Heart right ventricle (tissue), 16 donors: ENCODE measurements around the gene PLEKHG3. TPM values are rescaled to one million over a fixed set of nuclear protein-coding genes. Genes with fewer than 3 reads are reported as not detected.

Experiments
- ATAC-seq, 8 donors: fragments of 200-7000 bp; cut with Tn5 transposase; one replicate each; pipeline ENCODE4 v1.9.1; 2020; ENCODE audit warnings: mild to moderate bottlenecking in 8 of 8, moderate library complexity in 8 of 8, moderate number of reproducible peaks in 1 of 8
- DNase-seq, 2 donors: peaks; one replicate each; pipeline ENCODE4 v3.0.0-alpha.2; 2020
- H3K27ac ChIP-seq, 10 donors: fragments of 200-600 bp; sonication (generic) in 2 of 10; one replicate each; pipeline versions ENCODE4 v1.5.0 to v1.8.0; 2020 to 2022; ENCODE audit warnings: mild to moderate bottlenecking in 3 of 10
- H3K27me3 ChIP-seq, 7 donors: fragments of 200-600 bp; one replicate each; pipeline ENCODE4 v1.8.0; 2021 to 2022; ENCODE audit warnings: mild to moderate bottlenecking in 2 of 7
- H3K36me3 ChIP-seq, 9 donors: fragments of 200-600 bp; sonication (generic) in 1 of 9; one replicate each; pipeline versions ENCODE4 v1.5.0 to v1.8.0; 2020 to 2022; ENCODE audit warnings: mild to moderate bottlenecking in 2 of 9
- H3K4me1 ChIP-seq, 9 donors: fragments of 200-600 bp; sonication (generic) in 1 of 9; one replicate each; pipeline versions ENCODE4 v1.5.0 to v1.8.0; 2020 to 2022; ENCODE audit warnings: mild to moderate bottlenecking in 4 of 9
- H3K4me3 ChIP-seq, 10 donors: fragments of 200-600 bp; sonication (generic) in 2 of 10; one replicate each; pipeline versions ENCODE4 v1.5.0 to v1.8.0; 2020 to 2022; ENCODE audit warnings: mild to moderate bottlenecking in 7 of 10, moderate library complexity in 2 of 10
- H3K9me3 ChIP-seq, 11 donors: fragments of 200-600 bp in 10 of 11; sonication (generic) in 2 of 11; one replicate each; pipeline versions ENCODE4 v1.5.0 to v1.8.0; 2013 to 2022; ENCODE audit warnings: mild to moderate bottlenecking in 2 of 11, control low read depth in 1 of 11, moderate library complexity in 1 of 11
- CTCF ChIP-seq, 9 donors: fragments of 200-600 bp; sonication (generic) in 2 of 9; IDR thresholded peaks; one replicate each; pipeline versions ENCODE4 v1.5.0 to v1.8.0; 2021 to 2022; ENCODE audit warnings: antibody characterized with exemption in 9 of 9, mild to moderate bottlenecking in 5 of 9, moderate library complexity in 1 of 9
- WGBS, 2 donors: extraction: QIAGEN DNeasy Blood & Tissue Kit; methylation state at CpG; one replicate each; pipeline ENCODE4 v1.1.7; 2013; ENCODE audit warnings: inconsistent platforms in 1 of 2; 5-methylcytosine and 5-hydroxymethylcytosine counted together
- intact Hi-C, 10 donors: fragments of 100-400 bp; cut with DNase I; formaldehyde crosslinking; loops; one replicate each; pipeline versions ENCODE4 v1.11.1 to v1.14.2; 2022
- polyA plus RNA-seq, 2 donors: library from polyadenylated mRNA; stranded (reverse); fragments of 200-250 nt; gene quantifications; one replicate each; pipeline ENCODE4 v1.2.3, GENCODE V29; 2013
- total RNA-seq, 10 donors: library from RNA; stranded (reverse); fragmentation: NEBNext Ultra II Directional in 3 of 10; extraction: Animal tissue kit (Norgen Biotek cat#: 25700) in 3 of 10; gene quantifications; one replicate each; pipeline versions ENCODE4 v1.2.1 to v1.2.4, GENCODE V29; 2021 to 2023
- donor health status: Arrhythmogenic right ventricular cardiomyopathy.
- donor health status: ischemic (EF 13 %, LVEDD 7.1; RV severe dilation, severe dysfunction).
- donor health status: healthy with polysubstance abuse.
- donor health status: DM: no; HTN: yes; CAD: no.
- donor health status: DM: no; HTN: no; CAD: no.
- donor health status: ischemic (EF 25% LVEDD 6.9; RV normal size, moderate dysfunction).
- donor health status: ischemic (EF 25% LVEDD 5.7; RV mildly dilated, moderate dysfunction).
- donor health status: healthy.
- donor health status: DM: yes; HTN: yes; CAD: no.
- donor health status: Ischemic cardiomyopathy.
- donor health status: ischemic (EF 35%, LVEDD 5.7; RV mildly dilated, moderate dysfunction).
- donor health status: nonischemic (EF 11% LVEDD 7.7; RV severe dilation, severe dysfunction).
- donor health status: DM: yes; HTN: yes; CAD: no.
- donor health status: PGD.
- donor health status: ischemic (EF 29% LVEDD 5.4; RV normal size, mild dysfunction).
- donor health status: nonischemic (EF 23%, LVEDD 6.1; RV moderate dilation, normal function).

The PLEKHG3 gene
- total and polyA plus RNA-seq, 12 donors = 5.0 to 25.5 (median 15.4) TPM

- no peak for DNase-seq
- no peaks in the 10 kb centered on the region for H3K9me3 ChIP-seq
- no peak for TF ChIP-seq CTCF (IDR thresholded peaks at IDR 0.05)
- H3K36me3 ChIP-seq = peaks cover 0 to 82% (median 25%) of the 10 kb centered on the region in 9 donors
- H3K4me3 ChIP-seq = no peak overlapping the region
- ATAC-seq = no peak
- H3K27me3 ChIP-seq = no peaks in the 10 kb centered on the region
- H3K27ac ChIP-seq = no peak overlapping the region
- intact Hi-C loops = no loop called here
- peaks cover 8 to 27% (median 21%) of the 10 kb centered on the region in 9 donors for H3K4me1 ChIP-seq
- 97 to 99% methylated on average over 25 to 27 of the region's 27 CpGs for WGBS, 2 donors
Observed at GRCh38 chr14:64743061-64743460, 38.8 kb downstream of the PLEKHG3 start.

- peak in 6 of 9 donors; percentile 17 to 44 (median 25) for TF ChIP-seq CTCF (IDR thresholded peaks at IDR 0.05)
- WGBS, 2 donors = 55 to 57% methylated on average over 8 of the region's 8 CpGs
- Histone ChIP-seq H3K4me3 (no peak overlapping the region), H3K9me3 (no peaks in the 10 kb centered on the region), H3K36me3 (peaks cover 0 to 79% (median 35%) of the 10 kb centered on the region in 9 donors), H3K27me3 (no peaks in the 10 kb centered on the region), H3K27ac (peak overlapping the region in 9 of 10 donors; percentile 9 to 73 (median 36)), H3K4me1 (peaks cover 8 to 27% (median 21%) of the 10 kb centered on the region in 9 donors)
- ATAC-seq (peak in 6 of 8 donors; percentile 12 to 60 (median 33)), DNase-seq (no peak)
- intact Hi-C loops = no loop called here
Observed at GRCh38 chr14:64745511-64746091, 41.4 kb downstream of the PLEKHG3 start.

- ATAC-seq (peak; percentile 5 to 45 (median 30)), DNase-seq (no peak)
- 37 to 53% methylated on average over 12 of the region's 12 CpGs for WGBS, 2 donors
- H3K36me3 ChIP-seq = peaks cover 0 to 73% (median 28%) of the 10 kb centered on the region in 9 donors
- peak overlapping the region in 8 of 10 donors; percentile 17 to 73 (median 44) for H3K27ac ChIP-seq
- no peaks in the 10 kb centered on the region for H3K27me3 ChIP-seq
- no peak for TF ChIP-seq CTCF (IDR thresholded peaks at IDR 0.05)
- no peaks in the 10 kb centered on the region for H3K9me3 ChIP-seq
- intact Hi-C loops = no loop called here
- peaks cover 8 to 27% (median 21%) of the 10 kb centered on the region in 9 donors for H3K4me1 ChIP-seq
- H3K4me3 ChIP-seq = no peak overlapping the region
Observed at GRCh38 chr14:64746298-64747250, 42.4 kb downstream of the PLEKHG3 start.

- intact Hi-C loops = no loop called here
- peaks cover 0 to 69% (median 22%) of the 10 kb centered on the region in 9 donors for H3K36me3 ChIP-seq
- no peak for ATAC-seq
Observed at GRCh38 chr14:64747327-64747726, 43.1 kb downstream of the PLEKHG3 start.

More at GRCh38 chr14:64747327-64747726, 43.1 kb downstream of the PLEKHG3 start:
- DNase-seq = no peak
- Histone ChIP-seq H3K9me3 (no peaks in the 10 kb centered on the region), H3K4me3 (no peak overlapping the region), H3K27me3 (no peaks in the 10 kb centered on the region), H3K27ac (peak overlapping the region in 4 of 10 donors; percentile 17 to 53 (median 36)), H3K4me1 (peaks cover 8 to 27% (median 21%) of the 10 kb centered on the region in 9 donors)
- no peak for TF ChIP-seq CTCF (IDR thresholded peaks at IDR 0.05)
- 79 to 86% methylated on average over 5 of the region's 5 CpGs for whole genome bisulfite sequencing, 2 donors
